Hepatocyte (in vitro differentiated cells): ENCODE measurements around the gene SAMD15. TPM values are rescaled to one million over a fixed set of nuclear protein-coding genes. Genes with fewer than 3 reads are reported as not detected.

ENCODE experiments used
- DNase-seq: peaks from one replicate; pipeline ENCODE4 v3.0.0-alpha.2; 2016; ENCODE audit warnings: low spot score
- H2AFZ ChIP-seq: fragments of 200-600 bp; sonication (generic); 2 replicates; pipeline ENCODE4 v1.6.0; 2016; ENCODE audit warnings: antibody characterized with exemption, mild to moderate bottlenecking
- H3K27ac ChIP-seq: fragments of 200-600 bp; sonication (generic); 2 replicates; pipeline ENCODE4 v1.5.1; 2016; ENCODE audit warnings: mild to moderate bottlenecking
- H3K27me3 ChIP-seq: fragments of 200-600 bp; sonication (generic); 2 replicates; pipeline ENCODE4 v1.6.1; 2016
- H3K36me3 ChIP-seq: fragments of 200-600 bp; sonication (generic); replicated peaks from 2 replicates; pipeline ENCODE4 v1.5.1; 2016; ENCODE audit warnings: low read depth; ENCODE audit not compliant: insufficient read depth
- H3K4me1 ChIP-seq: fragments of 200-600 bp; sonication (generic); 2 replicates; pipeline ENCODE4 v1.5.1; 2016; ENCODE audit warnings: mild to moderate bottlenecking, moderate library complexity; ENCODE audit not compliant: insufficient read depth
- H3K4me2 ChIP-seq: fragments of 200-600 bp; sonication (generic); 2 replicates; pipeline ENCODE4 v1.6.0; 2016
- H3K4me3 ChIP-seq: fragments of 200-600 bp; sonication (generic); 2 replicates; pipeline ENCODE4 v1.5.1; 2016; ENCODE audit warnings: mild to moderate bottlenecking
- H3K79me2 ChIP-seq: fragments of 200-600 bp; sonication (generic); 2 replicates; pipeline ENCODE4 v1.6.0; 2017; ENCODE audit warnings: mild to moderate bottlenecking
- H3K9me2 ChIP-seq: fragments of 200-600 bp; sonication (generic); replicated peaks from 2 replicates; pipeline ENCODE4 v1.6.0; 2017; ENCODE audit warnings: mild to moderate bottlenecking; ENCODE audit not compliant: insufficient read depth
- H3K9me3 ChIP-seq: fragments of 200-600 bp; sonication (generic); 2 replicates; pipeline ENCODE4 v1.5.1; 2016; ENCODE audit warnings: low read depth, mild to moderate bottlenecking
- H4K20me1 ChIP-seq: fragments of 200-600 bp; sonication (generic); 2 replicates; pipeline ENCODE4 v1.6.0; 2016; ENCODE audit warnings: mild to moderate bottlenecking; ENCODE audit not compliant: insufficient read depth, poor library complexity, severe bottlenecking
- CTCF ChIP-seq: fragments of 200-600 bp; sonication (generic); IDR thresholded peaks from 2 replicates; pipeline ENCODE4 v1.5.1; 2016; ENCODE audit warnings: antibody characterized with exemption, mild to moderate bottlenecking; ENCODE audit not compliant: poor library complexity
- EZH2 ChIP-seq: fragments of 200-600 bp; sonication (generic); IDR thresholded peaks from 2 replicates; pipeline ENCODE4 v1.6.1; 2016; ENCODE audit warnings: antibody characterized with exemption, mild to moderate bottlenecking, borderline replicate concordance
- EZH2phosphoT487 ChIP-seq: fragments of 200-600 bp; sonication (generic); IDR thresholded peaks from one replicate; pipeline ENCODE4 v1.6.1; 2018; ENCODE audit warnings: antibody characterized with exemption, mild to moderate bottlenecking, low read depth, moderate library complexity; ENCODE audit not compliant: unreplicated experiment, severe bottlenecking
- WGBS: methylation state at CpG from one replicate; pipeline ENCODE4 v1.1.6; 2016; ENCODE audit warnings: low lambda C conversion rate; ENCODE audit errors: missing lambda C conversion rate; 5-methylcytosine and 5-hydroxymethylcytosine counted together
- polyA plus RNA-seq: library from polyadenylated mRNA; unstranded; fragments of >200 nt; fragmentation: Nextera tagmentation; extraction: Ambion mirVana; gene quantifications from 2 replicates; pipeline ENCODE4 v1.2.1, GENCODE V29; 2016
- total RNA-seq: library from RNA; depleted of rRNA; stranded (reverse); fragments of >200 nt; gene quantifications from 2 replicates; pipeline ENCODE4 v1.2.3, GENCODE V29; 2014

SAMD15 gene
- total and polyA plus RNA-seq, 2 experiments from 2014 or later: 0.90 to 2.2 TPM

DNA sequence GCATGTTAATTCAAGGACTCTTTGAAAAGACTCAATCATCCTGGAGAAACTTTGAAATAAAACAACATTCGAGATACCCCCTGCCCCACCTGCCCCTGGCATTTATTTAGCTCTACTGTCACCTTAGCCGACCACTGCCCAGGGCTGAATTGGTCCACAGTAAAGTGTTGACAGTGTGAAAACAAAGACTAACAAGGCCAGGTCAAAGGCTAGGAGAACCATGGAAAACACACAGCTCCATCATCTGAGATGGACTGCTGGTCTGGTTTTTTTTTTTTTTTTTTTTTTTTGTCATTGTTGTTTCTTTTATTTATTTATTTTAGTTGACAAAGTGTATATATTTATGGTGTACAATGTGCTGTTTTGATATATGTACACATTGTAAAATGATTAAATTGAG, 30.7 kb upstream of the SAMD15 start:
- Histone ChIP-seq H3K9me2 (no peaks in the 10 kb centered on the region), H2AFZ (no peak overlapping the region), H3K4me2 (no peak overlapping the region), H4K20me1 (no peaks in the 10 kb centered on the region), H3K36me3 (no peaks in the 10 kb centered on the region), H3K4me1 (peaks cover 11% of the 10 kb centered on the region), H3K27ac (no peak overlapping the region), H3K4me3 (no peak overlapping the region), H3K79me2 (no peaks in the 10 kb centered on the region), H3K9me3 (no peaks in the 10 kb centered on the region), H3K27me3 (no peaks in the 10 kb centered on the region)
- 84% methylated on average over 2 of the region's 2 CpGs for WGBS
- no peak for DNase-seq
- TF ChIP-seq EZH2 (no peak), CTCF (no peak), EZH2phosphoT487 (no peak)

DNA sequence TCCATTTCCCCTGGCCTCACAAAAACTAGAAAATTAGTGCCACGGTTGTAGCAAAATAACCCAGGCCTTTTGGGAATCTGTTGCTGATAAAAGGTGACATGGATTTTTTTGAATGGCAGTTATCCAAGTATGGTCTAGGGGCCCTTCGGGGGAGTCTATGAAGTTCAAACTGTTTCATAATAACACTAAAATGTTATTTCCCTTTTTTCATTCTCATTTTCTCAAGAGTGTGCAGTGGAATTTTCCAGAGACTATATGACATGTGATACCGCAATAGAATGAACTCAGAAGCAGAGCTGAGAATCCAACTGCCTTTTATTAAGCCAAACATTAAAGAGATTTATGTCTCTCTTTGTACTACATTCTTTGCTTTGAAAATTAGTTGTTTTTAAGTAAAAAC, 29.4 kb upstream of the SAMD15 start:
- WGBS: 75% methylated on average over 3 of the region's 3 CpGs
- no peak for DNase-seq
- Histone ChIP-seq H3K4me3 (no peak overlapping the region), H3K27ac (no peak overlapping the region), H3K4me1 (peaks cover 10% of the 10 kb centered on the region), H3K9me3 (no peaks in the 10 kb centered on the region), H4K20me1 (no peaks in the 10 kb centered on the region), H3K79me2 (no peaks in the 10 kb centered on the region), H3K27me3 (no peaks in the 10 kb centered on the region), H3K36me3 (no peaks in the 10 kb centered on the region), H3K4me2 (no peak overlapping the region), H3K9me2 (no peaks in the 10 kb centered on the region), H2AFZ (no peak overlapping the region)
- TF ChIP-seq CTCF (no peak), EZH2 (no peak), EZH2phosphoT487 (no peak)

- H4K20me1 ChIP-seq: no peaks in the 10 kb centered on the region
- H3K36me3 ChIP-seq: no peaks in the 10 kb centered on the region
- peaks cover 25% of the 10 kb centered on the region for H3K79me2 ChIP-seq
- H2AFZ ChIP-seq: no peak overlapping the region
- H3K4me3 ChIP-seq: no peak overlapping the region
- H3K27me3 ChIP-seq: no peaks in the 10 kb centered on the region
- no peak overlapping the region for H3K27ac ChIP-seq
- DNase-seq: no peak
- H3K9me2 ChIP-seq: no peaks in the 10 kb centered on the region
- no peak for TF ChIP-seq EZH2phosphoT487
- TF ChIP-seq CTCF: no peak
- no peak for TF ChIP-seq EZH2
- WGBS: 95% methylated on average over 5 of the region's 5 CpGs
- H3K4me1 ChIP-seq: no peaks in the 10 kb centered on the region
- no peaks in the 10 kb centered on the region for H3K9me3 ChIP-seq
- H3K4me2 ChIP-seq: no peak overlapping the region
These were observed 23.6 kb upstream of the SAMD15 start for GRCh38 chr14:77353469-77354141.
